NCI-H1436 treated with DMSO at 0.1 percent for 48 hours (cell line): Measurements from ENCODE around the gene TRIP6.

Experiments
- DNase-seq: peaks from one replicate; lab custom pipeline; 2025; lab: John Stamatoyannopoulos, UW

Gene TRIP6

GRCh38 chr7:100873599-100874299 is 6.6 kb downstream of the TRIP6 start:
- no peak for DNase-seq

- no peak for DNase-seq
Observed at GRCh38 chr7:100874300-100874576, 7.1 kb downstream of the TRIP6 start.

GRCh38 chr7:100874577-100875355 is 7.6 kb downstream of the TRIP6 start, which contains the start of gene SRRT:
SRRT (plus strand) TSS chr7:100875103; CDS start chr7:100875591, 488 bp downstream.
- peak; percentile 87 for DNase-seq

GRCh38 chr7:100875356-100875751 is 8.2 kb downstream of the TRIP6 start:
- no peak for DNase-seq

GRCh38 chr7:100878013-100878412 is 10.8 kb downstream of the TRIP6 start:
- no peak for DNase-seq

- no peak for DNase-seq
Observed at GRCh38 chr7:100878685-100879084, 11.5 kb downstream of the TRIP6 start.

GRCh38 chr7:100879685-100880261 is 12.6 kb downstream of the TRIP6 start:
- DNase-seq = no peak

GRCh38 chr7:100880645-100881044 is 13.5 kb downstream of the TRIP6 start:
- DNase-seq = no peak

GRCh38 chr7:100881136-100881535 is 13.9 kb downstream of the TRIP6 start:
- DNase-seq = no peak

- DNase-seq = no peak
Observed at GRCh38 chr7:100882201-100882600, 15.0 kb downstream of the TRIP6 start.

GRCh38 chr7:100882785-100883526 is 15.8 kb downstream of the TRIP6 start:
- DNase-seq = no peak

GRCh38 chr7:100884736-100885439 is 17.7 kb downstream of the TRIP6 start:
- DNase-seq = no peak

GRCh38 chr7:100885440-100886141 is 18.4 kb downstream of the TRIP6 start:
- no peak for DNase-seq

GRCh38 chr7:100886142-100886935 is 19.2 kb downstream of the TRIP6 start:
- no peak for DNase-seq

- DNase-seq = no peak
Observed at GRCh38 chr7:100886936-100887515, 19.8 kb downstream of the TRIP6 start.

- no peak for DNase-seq
Observed at GRCh38 chr7:100887516-100888290, 20.5 kb downstream of the TRIP6 start.

GRCh38 chr7:100888291-100888987 is 21.3 kb downstream of the TRIP6 start:
- no peak for DNase-seq

- no peak for DNase-seq
Observed at GRCh38 chr7:100888988-100889750, 22.0 kb downstream of the TRIP6 start, which contains the start of gene UFSP1. UFSP1 (minus strand) TSS chr7:100889715; CDS start chr7:100889271, 444 bp downstream.
